Thyroid gland (tissue), 4 donors: ENCODE measurements around the gene WNT9B.

Experiments used
- POLR2A ChIP-seq, 2 donors: fragments of 450-650 bp; IDR thresholded peaks; one replicate each; pipeline ENCODE4 v1.6.1; 2017; ENCODE audit warnings: antibody characterized with exemption in 2 of 2, mild to moderate bottlenecking in 2 of 2, moderate library complexity in 1 of 2
- TF ChIP-seq, protein P1 (sequence below), 6 experiments: fragments of 200-600 bp in 3 of 6; fragments of 450-650 bp in 3 of 6; sonication (generic) in 3 of 6; IDR thresholded peaks; one replicate each; pipeline ENCODE4 v1.5.1; 2016 to 2019; ENCODE audit warnings: antibody characterized with exemption in 6 of 6, mild to moderate bottlenecking in 2 of 6, inconsistent platforms in 1 of 6, moderate library complexity in 1 of 6

DNA sequence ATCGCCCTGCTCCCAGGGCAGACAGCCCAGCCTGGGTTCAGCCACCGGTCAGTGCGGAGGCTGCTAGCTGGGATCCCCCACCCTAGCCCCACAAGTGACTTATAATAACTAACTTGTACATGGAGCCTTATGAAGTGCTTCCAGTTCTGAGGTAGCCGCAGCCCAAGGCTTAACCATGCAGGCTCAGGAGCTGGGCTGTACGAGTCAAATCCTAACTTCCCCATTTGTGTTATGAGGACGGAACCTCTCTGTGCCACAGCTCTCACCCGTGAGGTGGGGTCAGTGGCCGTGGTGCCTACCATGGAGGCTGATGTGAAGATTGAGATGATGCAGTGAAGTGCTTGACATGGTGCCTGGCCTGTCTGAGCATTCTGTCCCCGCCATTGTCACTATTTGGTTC lies 43.8 kb downstream of the WNT9B start:
- TF ChIP-seq, protein P1, sequence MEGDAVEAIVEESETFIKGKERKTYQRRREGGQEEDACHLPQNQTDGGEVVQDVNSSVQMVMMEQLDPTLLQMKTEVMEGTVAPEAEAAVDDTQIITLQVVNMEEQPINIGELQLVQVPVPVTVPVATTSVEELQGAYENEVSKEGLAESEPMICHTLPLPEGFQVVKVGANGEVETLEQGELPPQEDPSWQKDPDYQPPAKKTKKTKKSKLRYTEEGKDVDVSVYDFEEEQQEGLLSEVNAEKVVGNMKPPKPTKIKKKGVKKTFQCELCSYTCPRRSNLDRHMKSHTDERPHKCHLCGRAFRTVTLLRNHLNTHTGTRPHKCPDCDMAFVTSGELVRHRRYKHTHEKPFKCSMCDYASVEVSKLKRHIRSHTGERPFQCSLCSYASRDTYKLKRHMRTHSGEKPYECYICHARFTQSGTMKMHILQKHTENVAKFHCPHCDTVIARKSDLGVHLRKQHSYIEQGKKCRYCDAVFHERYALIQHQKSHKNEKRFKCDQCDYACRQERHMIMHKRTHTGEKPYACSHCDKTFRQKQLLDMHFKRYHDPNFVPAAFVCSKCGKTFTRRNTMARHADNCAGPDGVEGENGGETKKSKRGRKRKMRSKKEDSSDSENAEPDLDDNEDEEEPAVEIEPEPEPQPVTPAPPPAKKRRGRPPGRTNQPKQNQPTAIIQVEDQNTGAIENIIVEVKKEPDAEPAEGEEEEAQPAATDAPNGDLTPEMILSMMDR (IDR thresholded peaks at IDR 0.05): no peak
- TF ChIP-seq POLR2A (IDR thresholded peaks at IDR 0.05): no peak
